ENCODE data around the gene ALOX15B.

GRCh38 chr17:8044819-8045810 is 6.3 kb downstream of the ALOX15B start:
- TF ChIP-seq GATA3 (IDR thresholded peaks at IDR 0.05; ENCODE audit: low read depth, low read length): no peak
- no peak for TF ChIP-seq GATA2 (IDR thresholded peaks at IDR 0.05; ENCODE audit: low read depth, low read length)

Data from SH-SY5Y (cell line).